ENCODE data around the gene PACSIN1.

DNA sequence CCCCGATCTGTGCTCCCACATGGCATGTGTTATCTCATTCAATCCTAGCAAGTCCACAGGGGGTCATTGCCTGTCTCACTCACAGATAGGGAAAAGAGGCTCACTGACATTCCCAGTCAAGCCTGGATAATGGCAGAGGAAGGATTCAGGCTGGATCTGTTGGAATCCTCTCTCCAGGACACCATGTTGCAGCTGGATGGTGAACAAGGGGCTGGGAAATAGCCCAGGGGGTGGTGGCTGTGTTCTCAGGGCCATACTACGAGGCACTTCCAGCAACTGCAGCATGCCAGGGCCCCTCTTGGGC, 95.3 kb downstream of the PACSIN1 start:
- TF ChIP-seq SP1 (IDR thresholded peaks at IDR 0.05) (no peak), SUZ12 (IDR thresholded peaks at IDR 0.05) (no peak), FOXM1 (IDR thresholded peaks at IDR 0.05; ENCODE audit: borderline replicate concordance) (no peak), HDGF (IDR thresholded peaks at IDR 0.05; ENCODE audit: borderline replicate concordance) (no peak), FOXA1 (IDR thresholded peaks at IDR 0.05) (no peak), ELF4 (IDR thresholded peaks at IDR 0.05) (no peak), NFRKB (IDR thresholded peaks at IDR 0.05) (no peak)
- TF ChIP-seq, protein P1, sequence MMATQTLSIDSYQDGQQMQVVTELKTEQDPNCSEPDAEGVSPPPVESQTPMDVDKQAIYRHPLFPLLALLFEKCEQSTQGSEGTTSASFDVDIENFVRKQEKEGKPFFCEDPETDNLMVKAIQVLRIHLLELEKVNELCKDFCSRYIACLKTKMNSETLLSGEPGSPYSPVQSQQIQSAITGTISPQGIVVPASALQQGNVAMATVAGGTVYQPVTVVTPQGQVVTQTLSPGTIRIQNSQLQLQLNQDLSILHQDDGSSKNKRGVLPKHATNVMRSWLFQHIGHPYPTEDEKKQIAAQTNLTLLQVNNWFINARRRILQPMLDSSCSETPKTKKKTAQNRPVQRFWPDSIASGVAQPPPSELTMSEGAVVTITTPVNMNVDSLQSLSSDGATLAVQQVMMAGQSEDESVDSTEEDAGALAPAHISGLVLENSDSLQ (IDR thresholded peaks at IDR 0.05): no peak
